Transverse colon (tissue), 4 donors: Measurements from ENCODE around the gene LRP5. TPM values are rescaled to one million over a fixed set of nuclear protein-coding genes. Genes with fewer than 3 reads are reported as not detected.

Experiments used
- DNase-seq: peaks from one replicate; pipeline ENCODE4 v3.0.0-alpha.2; 2019
- H3K27ac ChIP-seq, 4 donors: fragments of 200-600 bp; sonication (generic); 2 replicates each; pipeline ENCODE4 v1.5.1; 2016 to 2018; ENCODE audit warnings: inconsistent platforms in 4 of 4
- H3K27me3 ChIP-seq: fragments of 200-600 bp; sonication (generic); 2 replicates; pipeline ENCODE4 v1.5.1; 2017; ENCODE audit warnings: inconsistent platforms
- H3K36me3 ChIP-seq, 4 donors: fragments of 200-600 bp; sonication (generic); 2 replicates each; pipeline ENCODE4 v1.5.1; 2017 to 2019; ENCODE audit warnings: inconsistent platforms in 4 of 4
- H3K4me1 ChIP-seq, 4 donors: fragments of 200-600 bp; sonication (generic); 2 replicates each; pipeline ENCODE4 v1.5.1; 2017 to 2020; ENCODE audit warnings: inconsistent platforms in 4 of 4
- H3K4me3 ChIP-seq, 4 donors: fragments of 200-600 bp; sonication (generic); 1 replicate in 1 of 4; 2 replicates in 3 of 4; pipeline versions ENCODE4 v1.5.1 to v1.6.1; 2017 to 2019; ENCODE audit warnings: inconsistent platforms in 4 of 4
- H3K9me3 ChIP-seq, 2 donors: fragments of 200-600 bp; sonication (generic); 2 replicates each; pipeline ENCODE4 v1.5.1; 2017 to 2019; ENCODE audit warnings: inconsistent platforms in 2 of 2
- CTCF ChIP-seq, 5 experiments: fragments of 200-600 bp in 3 of 5; fragments of 450-650 bp in 2 of 5; sonication (generic) in 3 of 5; IDR thresholded peaks; 1 replicate in 2 of 5; 2 replicates in 3 of 5; pipeline ENCODE4 v1.5.1; 2016 to 2017; ENCODE audit warnings: antibody characterized with exemption in 5 of 5, inconsistent platforms in 3 of 5, mild to moderate bottlenecking in 2 of 5, moderate library complexity in 1 of 5
- EP300 ChIP-seq: sonication (generic); formaldehyde crosslinking; IDR thresholded peaks from one replicate; pipeline ENCODE4 v1.6.1; 2017; ENCODE audit warnings: antibody characterized with exemption, low read depth
- POLR2A ChIP-seq: fragments of 450-650 bp; IDR thresholded peaks from one replicate; pipeline ENCODE4 v1.6.1; 2016; ENCODE audit warnings: antibody characterized with exemption, mild to moderate bottlenecking, moderate library complexity
- POLR2AphosphoS5 ChIP-seq, 3 donors: sonication (generic); formaldehyde crosslinking; IDR thresholded peaks; one replicate each; pipeline ENCODE4 v1.6.1; 2016; ENCODE audit warnings: antibody characterized with exemption in 3 of 3
- WGBS, 2 donors: methylation state at CpG; one replicate each; pipeline ENCODE4 v1.1.5; 2018; ENCODE audit warnings: low coverage in 1 of 2; 5-methylcytosine and 5-hydroxymethylcytosine counted together
- in situ Hi-C, 4 donors: fragments of 200-750 bp; cut with MboI; loops; one replicate each; pipeline versions ENCODE4 v1.15.0 to v1.15.1; 2017; ENCODE audit warnings: low sequenced_read_pairs in 3 of 4, low pct_ligation_motif_present in 1 of 4, low pct_unique_long_range_greater_than_20kb in 1 of 4
- intact Hi-C: fragments of 100-400 bp; cut with DNase I; formaldehyde crosslinking; loops from one replicate; pipeline ENCODE4 v1.15.1; 2023; ENCODE audit warnings: low total_unique reads
- total RNA-seq, 4 donors: library from RNA; depleted of rRNA; stranded (reverse); fragments of >200 nt; gene quantifications; one replicate each; pipeline ENCODE4 v1.1.0, GENCODE V29; 2016

The LRP5 gene
- total RNA-seq, 4 donors from 2014 or later, result 72.6 to 138 (median 82.3) TPM

GRCh38 chr11:68329536-68329935 lies 17.1 kb downstream of the LRP5 start:
- Histone ChIP-seq H3K36me3 (no peaks in the 10 kb centered on the region), H3K27me3 (no peaks in the 10 kb centered on the region), H3K4me1 (peaks cover 54 to 74% (median 63%) of the 10 kb centered on the region in 4 donors), H3K4me3 (no peak overlapping the region), H3K9me3 (no peaks in the 10 kb centered on the region), H3K27ac (peak overlapping the region in 3 of 4 donors; percentile 3 to 78 (median 77))
- in situ Hi-C loops (no loop called here), intact Hi-C loops (no loop called here)
- DNase-seq, result no peak
- WGBS, 2 donors, result 80 to 100% methylated on average over 1 to 7 of the region's 7 CpGs
- no peak for TF ChIP-seq CTCF (IDR thresholded peaks at IDR 0.05)
- no peak for TF ChIP-seq POLR2A
- no peak for TF ChIP-seq POLR2AphosphoS5 (IDR thresholded peaks at IDR 0.05)
- no peak for TF ChIP-seq EP300

GRCh38 chr11:68329978-68330699 lies 17.7 kb downstream of the LRP5 start:
- Histone ChIP-seq H3K4me1 (peaks cover 54 to 70% (median 63%) of the 10 kb centered on the region in 4 donors), H3K27ac (peak overlapping the region; percentile 76 to 80 (median 78)), H3K4me3 (no peak overlapping the region), H3K9me3 (no peaks in the 10 kb centered on the region), H3K36me3 (no peaks in the 10 kb centered on the region), H3K27me3 (no peaks in the 10 kb centered on the region)
- DNase-seq, result no peak
- in situ Hi-C loops, result no loop called here
- intact Hi-C loops, result no loop called here
- WGBS, 2 donors, result 83 to 90% methylated on average over 2 to 13 of the region's 13 CpGs
- TF ChIP-seq POLR2AphosphoS5 (IDR thresholded peaks at IDR 0.05) (no peak), EP300 (no peak), POLR2A (no peak), CTCF (IDR thresholded peaks at IDR 0.05) (no peak)

- H3K9me3 ChIP-seq, result no peaks in the 10 kb centered on the region
- no peaks in the 10 kb centered on the region for H3K36me3 ChIP-seq
- TF ChIP-seq CTCF (IDR thresholded peaks at IDR 0.05), result no peak
- TF ChIP-seq POLR2AphosphoS5 (IDR thresholded peaks at IDR 0.05), result no peak
- TF ChIP-seq POLR2A, result no peak
- no peak for TF ChIP-seq EP300
- H3K4me3 ChIP-seq, result no peak overlapping the region
- no peaks in the 10 kb centered on the region for H3K27me3 ChIP-seq
- WGBS, 2 donors, result 76% methylated on average over 16 of the region's 16 CpGs; no CpG with 5 or more reads in 1 of the 2 donors
- H3K27ac ChIP-seq, result peak overlapping the region; percentile 76 to 80 (median 78)
- intact Hi-C loops, result no loop called here
- no peak for DNase-seq
- peaks cover 53 to 70% (median 59%) of the 10 kb centered on the region in 4 donors for H3K4me1 ChIP-seq
- in situ Hi-C loops, result no loop called here
Measured at GRCh38 chr11:68330700-68331337, 18.4 kb downstream of the LRP5 start.

- Histone ChIP-seq H3K27me3 (no peaks in the 10 kb centered on the region), H3K9me3 (no peaks in the 10 kb centered on the region), H3K4me1 (peaks cover 48 to 70% (median 55%) of the 10 kb centered on the region in 4 donors), H3K36me3 (no peaks in the 10 kb centered on the region), H3K4me3 (no peak overlapping the region), H3K27ac (peak overlapping the region; percentile 76 to 80 (median 78))
- intact Hi-C loops, result no loop called here
- in situ Hi-C loops, result no loop called here
- peak; percentile 51 for DNase-seq
- WGBS, 2 donors, result 28 to 45% methylated on average over 5 to 14 of the region's 14 CpGs
- no peak for TF ChIP-seq EP300
- TF ChIP-seq POLR2A, result peak; percentile 30
- no peak for TF ChIP-seq POLR2AphosphoS5 (IDR thresholded peaks at IDR 0.05)
- TF ChIP-seq CTCF (IDR thresholded peaks at IDR 0.05), result no peak
Measured at GRCh38 chr11:68331338-68331947, 19.1 kb downstream of the LRP5 start.
